ENCODE results near the gene FRAS1. TPM values are rescaled to one million over a fixed set of nuclear protein-coding genes. Genes with fewer than 3 reads are reported as not detected.

The FRAS1 gene
- polyA plus RNA-seq, 2 of the 4 experiments (the other 2 are of a cell fraction), result 2.3 to 5.8 TPM

DNA sequence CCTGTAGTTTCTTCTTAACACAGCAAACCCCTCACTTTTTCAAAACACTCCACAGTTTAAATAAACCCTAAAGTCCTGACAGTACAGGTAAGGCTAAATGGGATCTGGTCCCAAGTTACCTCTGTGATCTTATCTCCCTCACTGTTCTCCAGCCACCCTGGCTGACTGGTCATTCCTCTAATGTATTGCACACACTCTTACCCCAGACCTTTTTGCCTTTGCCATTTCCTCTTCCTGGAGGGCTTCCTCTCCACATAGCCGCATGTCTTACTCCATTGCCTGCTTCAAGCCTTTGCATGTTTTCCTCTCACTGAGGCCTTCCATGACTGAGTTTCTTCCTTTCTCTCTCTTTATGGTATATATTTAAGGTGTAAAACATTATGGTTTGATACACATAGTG is 474.9 kb downstream of the FRAS1 start:
- Histone ChIP-seq H3K27ac (no peak overlapping the region), H3K4me1 (peaks cover 28% of the 10 kb centered on the region), H3K4me3 (no peak overlapping the region), H3K9me3 (peaks cover 5% of the 10 kb centered on the region; the same call in 2 of the 3 replicates), H3K4me2 (no peak overlapping the region)
- TF ChIP-seq FOSL2 (IDR thresholded peaks at IDR 0.05) (no peak), FOSL2 (CRISPR knock-in tag; IDR thresholded peaks at IDR 0.05) (no peak), MAFK (IDR thresholded peaks at IDR 0.05; ENCODE audit: partially characterized antibody) (no peak), PHF8 (IDR thresholded peaks at IDR 0.05; ENCODE audit: borderline replicate concordance, low read depth) (no peak), TFCP2L1 (CRISPR knock-in tag; IDR thresholded peaks at IDR 0.05) (no peak), RARB (CRISPR knock-in tag; IDR thresholded peaks at IDR 0.05) (no peak), EP300 (IDR thresholded peaks at IDR 0.05) (no peak), CHD2 (IDR thresholded peaks at IDR 0.05; ENCODE audit: low read length, partially characterized antibody) (no peak), NFE2L2 (conservative IDR thresholded peaks at IDR 0.05; ENCODE audit: low read length) (no peak), CHD4 (IDR thresholded peaks at IDR 0.05; ENCODE audit: borderline replicate concordance) (no peak), NR3C1 (IDR thresholded peaks at IDR 0.05) (no peak), CBX8 (IDR thresholded peaks at IDR 0.05) (no peak), KDM5A (IDR thresholded peaks at IDR 0.05) (no peak), MYC (IDR thresholded peaks at IDR 0.05; ENCODE audit: borderline replicate concordance, low read length) (no peak), BHLHE40 (IDR thresholded peaks at IDR 0.05; ENCODE audit: low read depth, low read length) (no peak)
- TF ChIP-seq, protein P1, sequence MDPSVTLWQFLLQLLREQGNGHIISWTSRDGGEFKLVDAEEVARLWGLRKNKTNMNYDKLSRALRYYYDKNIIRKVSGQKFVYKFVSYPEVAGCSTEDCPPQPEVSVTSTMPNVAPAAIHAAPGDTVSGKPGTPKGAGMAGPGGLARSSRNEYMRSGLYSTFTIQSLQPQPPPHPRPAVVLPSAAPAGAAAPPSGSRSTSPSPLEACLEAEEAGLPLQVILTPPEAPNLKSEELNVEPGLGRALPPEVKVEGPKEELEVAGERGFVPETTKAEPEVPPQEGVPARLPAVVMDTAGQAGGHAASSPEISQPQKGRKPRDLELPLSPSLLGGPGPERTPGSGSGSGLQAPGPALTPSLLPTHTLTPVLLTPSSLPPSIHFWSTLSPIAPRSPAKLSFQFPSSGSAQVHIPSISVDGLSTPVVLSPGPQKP (IDR thresholded peaks at IDR 0.05; ENCODE audit: low read depth, low read length), result no peak
- TF ChIP-seq, protein P2, sequence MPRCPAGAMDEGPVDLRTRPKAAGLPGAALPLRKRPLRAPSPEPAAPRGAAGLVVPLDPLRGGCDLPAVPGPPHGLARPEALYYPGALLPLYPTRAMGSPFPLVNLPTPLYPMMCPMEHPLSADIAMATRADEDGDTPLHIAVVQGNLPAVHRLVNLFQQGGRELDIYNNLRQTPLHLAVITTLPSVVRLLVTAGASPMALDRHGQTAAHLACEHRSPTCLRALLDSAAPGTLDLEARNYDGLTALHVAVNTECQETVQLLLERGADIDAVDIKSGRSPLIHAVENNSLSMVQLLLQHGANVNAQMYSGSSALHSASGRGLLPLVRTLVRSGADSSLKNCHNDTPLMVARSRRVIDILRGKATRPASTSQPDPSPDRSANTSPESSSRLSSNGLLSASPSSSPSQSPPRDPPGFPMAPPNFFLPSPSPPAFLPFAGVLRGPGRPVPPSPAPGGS (IDR thresholded peaks at IDR 0.05), result no peak
- TF ChIP-seq, protein P3, sequence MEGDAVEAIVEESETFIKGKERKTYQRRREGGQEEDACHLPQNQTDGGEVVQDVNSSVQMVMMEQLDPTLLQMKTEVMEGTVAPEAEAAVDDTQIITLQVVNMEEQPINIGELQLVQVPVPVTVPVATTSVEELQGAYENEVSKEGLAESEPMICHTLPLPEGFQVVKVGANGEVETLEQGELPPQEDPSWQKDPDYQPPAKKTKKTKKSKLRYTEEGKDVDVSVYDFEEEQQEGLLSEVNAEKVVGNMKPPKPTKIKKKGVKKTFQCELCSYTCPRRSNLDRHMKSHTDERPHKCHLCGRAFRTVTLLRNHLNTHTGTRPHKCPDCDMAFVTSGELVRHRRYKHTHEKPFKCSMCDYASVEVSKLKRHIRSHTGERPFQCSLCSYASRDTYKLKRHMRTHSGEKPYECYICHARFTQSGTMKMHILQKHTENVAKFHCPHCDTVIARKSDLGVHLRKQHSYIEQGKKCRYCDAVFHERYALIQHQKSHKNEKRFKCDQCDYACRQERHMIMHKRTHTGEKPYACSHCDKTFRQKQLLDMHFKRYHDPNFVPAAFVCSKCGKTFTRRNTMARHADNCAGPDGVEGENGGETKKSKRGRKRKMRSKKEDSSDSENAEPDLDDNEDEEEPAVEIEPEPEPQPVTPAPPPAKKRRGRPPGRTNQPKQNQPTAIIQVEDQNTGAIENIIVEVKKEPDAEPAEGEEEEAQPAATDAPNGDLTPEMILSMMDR (IDR thresholded peaks at IDR 0.05), result no peak
- CTCF ChIA-PET, result no interaction called here
- 95% methylated on average over 1 of the region's 1 CpG for WGBS (ENCODE audit: missing lambda C conversion rate)
- POLR2A ChIA-PET, result no interaction called here
- no peak for ATAC-seq
- DNase-seq (ENCODE audit: low read depth in 1 of 2, low spot score in 1 of 2), result no peak
- no peak for FAIRE-seq

DNA sequence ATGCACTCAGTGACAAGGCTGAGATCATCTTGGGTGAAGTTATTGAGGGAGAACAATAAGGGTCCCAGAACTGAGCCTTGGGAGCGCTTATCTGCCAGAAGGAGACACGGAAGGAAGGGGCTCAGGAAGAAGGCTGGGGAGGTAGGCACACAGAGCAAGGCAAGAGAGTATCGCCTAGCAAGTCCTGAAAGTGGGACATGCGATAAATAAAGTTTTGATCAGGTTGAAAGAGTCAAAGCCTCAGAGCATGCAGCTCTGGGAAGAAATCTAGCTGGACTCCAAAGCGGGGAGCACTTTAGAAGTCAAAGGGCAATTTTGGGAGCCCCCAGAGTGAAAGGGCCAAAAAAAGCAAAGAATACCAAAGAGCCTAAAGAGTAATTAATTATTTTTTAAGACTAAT is 476.7 kb downstream of the FRAS1 start:
- H3K4me1 ChIP-seq, result peaks cover 23% of the 10 kb centered on the region; the same call in 2 of the 3 replicates
- ATAC-seq (no peak), DNase-seq (ENCODE audit: low read depth in 1 of 2, low spot score in 1 of 2) (no peak), FAIRE-seq (no peak)
- H3K9me3 ChIP-seq, result peaks cover 5% of the 10 kb centered on the region; the same call in 2 of the 3 replicates
- no peak overlapping the region for H3K4me3 ChIP-seq
- 77% methylated on average over 5 of the region's 5 CpGs for WGBS (ENCODE audit: missing lambda C conversion rate)
- no peak overlapping the region; a peak in 2 of 6 replicates for H3K27ac ChIP-seq
- 0 out of 3 replicates have a peak overlapping the region, but pooled peaks have one; percentile 10 for H3K4me2 ChIP-seq
- POLR2A ChIA-PET, result no interaction called here
- CTCF ChIA-PET, result interaction anchor here (1.1 kb wide), 1 partner anchor 17 kb away, joined by 3 read pairs; no protein-coding TSS in a partner anchor
- TF ChIP-seq, protein P4, sequence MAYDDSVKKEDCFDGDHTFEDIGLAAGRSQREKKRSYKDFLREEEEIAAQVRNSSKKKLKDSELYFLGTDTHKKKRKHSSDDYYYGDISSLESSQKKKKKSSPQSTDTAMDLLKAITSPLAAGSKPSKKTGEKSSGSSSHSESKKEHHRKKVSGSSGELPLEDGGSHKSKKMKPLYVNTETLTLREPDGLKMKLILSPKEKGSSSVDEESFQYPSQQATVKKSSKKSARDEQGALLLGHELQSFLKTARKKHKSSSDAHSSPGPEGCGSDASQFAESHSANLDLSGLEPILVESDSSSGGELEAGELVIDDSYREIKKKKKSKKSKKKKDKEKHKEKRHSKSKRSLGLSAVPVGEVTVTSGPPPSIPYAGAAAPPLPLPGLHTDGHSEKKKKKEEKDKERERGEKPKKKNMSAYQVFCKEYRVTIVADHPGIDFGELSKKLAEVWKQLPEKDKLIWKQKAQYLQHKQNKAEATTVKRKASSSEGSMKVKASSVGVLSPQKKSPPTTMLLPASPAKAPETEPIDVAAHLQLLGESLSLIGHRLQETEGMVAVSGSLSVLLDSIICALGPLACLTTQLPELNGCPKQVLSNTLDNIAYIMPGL (CRISPR knock-in tag; IDR thresholded peaks at IDR 0.05; ENCODE audit: borderline replicate concordance), result no peak
- TF ChIP-seq HEYL (CRISPR knock-in tag; IDR thresholded peaks at IDR 0.05), result no peak
- no peak for TF ChIP-seq FOSL2 (IDR thresholded peaks at IDR 0.05)
- no peak for TF ChIP-seq FOSL2 (CRISPR knock-in tag; IDR thresholded peaks at IDR 0.05)
- no peak for TF ChIP-seq HDAC2 (IDR thresholded peaks at IDR 0.05)
- TF ChIP-seq NR3C1 (IDR thresholded peaks at IDR 0.05), result no peak
- TF ChIP-seq MAFK (IDR thresholded peaks at IDR 0.05; ENCODE audit: partially characterized antibody), result no peak
- no peak for TF ChIP-seq RNF2 (IDR thresholded peaks at IDR 0.05; ENCODE audit: borderline replicate concordance, low read depth)
- no peak for TF ChIP-seq FOXS1 (CRISPR knock-in tag; IDR thresholded peaks at IDR 0.05)
- TF ChIP-seq RAD21 (conservative IDR thresholded peaks at IDR 0.05 in 1 of 2, IDR thresholded peaks at IDR 0.05 in 1 of 2), result no peak
- TF ChIP-seq MAZ (IDR thresholded peaks at IDR 0.05; ENCODE audit: borderline replicate concordance, low read depth, low read length), result no peak
- TF ChIP-seq ESRRA (IDR thresholded peaks at IDR 0.05; ENCODE audit: borderline replicate concordance, low read length), result no peak
- TF ChIP-seq SMC3 (IDR thresholded peaks at IDR 0.05), result no peak
- TF ChIP-seq TP53 (CRISPR knock-in tag; IDR thresholded peaks at IDR 0.05), result no peak
- TF ChIP-seq, protein P1 (IDR thresholded peaks at IDR 0.05; ENCODE audit: low read depth, low read length), result no peak
